ENCODE data around the gene FAM221B.

DNA sequence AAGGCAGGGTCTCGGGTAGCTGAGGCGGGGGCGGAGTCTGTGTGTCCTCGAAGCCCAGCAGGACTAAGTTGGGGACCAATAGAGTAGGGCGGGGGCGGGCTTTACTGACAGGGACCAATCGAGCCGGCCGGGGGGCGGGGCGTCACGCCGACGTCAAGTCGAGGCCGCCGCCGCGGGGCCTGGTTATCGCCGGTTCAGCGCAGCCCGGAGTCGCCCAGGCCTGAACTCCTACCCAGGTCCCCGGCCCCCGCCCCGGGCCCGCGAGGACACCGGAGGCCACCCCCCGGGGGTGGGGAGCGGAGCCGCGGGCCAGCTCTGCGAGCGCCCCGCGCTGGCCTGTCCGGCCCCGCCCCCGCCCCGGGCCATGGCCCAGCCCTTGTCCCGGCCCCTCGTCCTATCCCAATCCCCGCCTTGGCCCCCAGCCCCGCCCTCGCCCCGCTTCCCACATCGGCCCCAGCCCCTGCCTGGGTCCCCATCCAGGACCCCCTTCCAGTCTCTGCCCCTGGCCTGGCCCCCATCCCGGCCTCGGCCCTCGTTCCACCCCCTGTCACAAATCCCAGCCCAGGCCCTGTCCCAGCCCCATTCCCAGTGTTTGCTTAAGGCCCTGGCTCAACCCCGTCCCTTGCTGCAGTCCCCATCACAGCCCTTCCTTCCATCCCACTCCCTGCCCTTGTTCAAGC lies 692 bp upstream of the FAM221B start, which contains the start of gene TMEM8B:
- TF ChIP-seq SUZ12 (IDR thresholded peaks at IDR 0.05; ENCODE audit: extremely low read depth, insufficient read depth, insufficient read length) (no peak), YY1 (IDR thresholded peaks at IDR 0.05; ENCODE audit: insufficient read depth, insufficient read length) (no peak), ZNF274 (IDR thresholded peaks at IDR 0.05; ENCODE audit: low read depth, low read length) (no peak)

All from NT2/D1 (cell line).